PC-3 (cell line): Measurements from ENCODE around the gene MORN1. TPM values are rescaled to one million over a fixed set of nuclear protein-coding genes. Genes with fewer than 3 reads are reported as not detected.

Experiments
- ATAC-seq: fragments of 200-7000 bp; cut with Tn5 transposase; 2 replicates; pipeline ENCODE4 v1.9.1; 2020; ENCODE audit warnings: mild to moderate bottlenecking, moderate library complexity
- BruUV-seq: library from RNA; stranded (reverse); fragments of 400-500 nt; replicated peaks from 2 replicates; lab custom pipeline; 2021; lab: Mats Ljungman, UMichigan
- CTCF ChIA-PET: fragments of 300-600 bp; sonication (Branson Sonifier 250); formaldehyde crosslinking; loops from one replicate; lab custom pipeline; 2022; ENCODE audit warnings: antibody characterized with exemption; lab: Charles Lee
- POLR2A ChIA-PET: fragments of 300-600 bp; sonication (Branson Sonifier 250); formaldehyde crosslinking; loops from one replicate; lab custom pipeline; 2022; ENCODE audit warnings: antibody characterized with exemption; ENCODE audit not compliant: unreplicated experiment; lab: Charles Lee
- DNase-seq: peaks from one replicate; pipeline ENCODE4 v3.0.0-alpha.2; 2015
- H2AFZ ChIP-seq: fragments of 300-600 bp; sonication (generic); 2 replicates; pipeline ENCODE4 v1.6.0; 2016; ENCODE audit warnings: antibody characterized with exemption, low read length
- H3F3A ChIP-seq: fragments of 300-600 bp; sonication (generic); one replicate; pipeline ENCODE4 v1.6.0; 2017; ENCODE audit warnings: antibody characterized with exemption, low read length, control low read depth, mild to moderate bottlenecking; ENCODE audit not compliant: unreplicated experiment
- H3K27ac ChIP-seq: fragments of 300-600 bp; sonication (generic); 2 replicates; pipeline ENCODE4 v1.5.1; 2016; ENCODE audit warnings: mild to moderate bottlenecking, low read length
- H3K27me3 ChIP-seq: fragments of 300-600 bp; sonication (generic); 2 replicates; pipeline ENCODE4 v1.6.1; 2016; ENCODE audit warnings: low read length, mixed read lengths
- H3K36me3 ChIP-seq: fragments of 300-600 bp; sonication (generic); 2 replicates; pipeline ENCODE4 v1.6.1; 2016; ENCODE audit warnings: low read depth, mixed run types, low read length, mixed read lengths
- H3K4me1 ChIP-seq: fragments of 300-600 bp; sonication (generic); 2 replicates; pipeline ENCODE4 v1.5.1; 2016; ENCODE audit warnings: low read length; ENCODE audit not compliant: insufficient read depth
- H3K4me2 ChIP-seq: fragments of 300-600 bp; sonication (generic); 2 replicates; pipeline ENCODE4 v1.6.0; 2016; ENCODE audit warnings: low read length
- H3K4me3 ChIP-seq: fragments of 300-600 bp; sonication (generic); 2 replicates; pipeline ENCODE4 v1.5.1; 2016; ENCODE audit warnings: mild to moderate bottlenecking, low read length, mixed read lengths
- H3K79me2 ChIP-seq: fragments of 300-600 bp; sonication (generic); 2 replicates; pipeline ENCODE4 v1.6.1; 2017; ENCODE audit warnings: low read length, mixed read lengths
- H3K9ac ChIP-seq: fragments of 300-600 bp; sonication (generic); 2 replicates; pipeline ENCODE4 v1.6.0; 2016; ENCODE audit warnings: mild to moderate bottlenecking, low read length
- H3K9me2 ChIP-seq: fragments of 300-600 bp; sonication (generic); replicated peaks from 2 replicates; pipeline ENCODE4 v1.6.1; 2016; ENCODE audit warnings: mixed run types, low read length, mixed read lengths
- H3K9me3 ChIP-seq: fragments of 300-600 bp; sonication (generic); 2 replicates; pipeline ENCODE4 v1.6.1; 2016; ENCODE audit warnings: low read length, mixed read lengths
- H4K20me1 ChIP-seq: fragments of 300-600 bp; sonication (generic); 2 replicates; pipeline ENCODE4 v1.6.1; 2016; ENCODE audit warnings: low read length, mixed read lengths
- CTCF ChIP-seq: fragments of 300-600 bp; sonication (generic); conservative IDR thresholded peaks from 2 replicates; pipeline ENCODE4 v1.5.1; 2017; ENCODE audit warnings: antibody characterized with exemption, low read depth, mild to moderate bottlenecking, low read length
- EZH2 ChIP-seq: fragments of 300-600 bp; sonication (generic); IDR thresholded peaks from one replicate; pipeline ENCODE4 v1.6.1; 2017; ENCODE audit warnings: antibody characterized with exemption, mild to moderate bottlenecking, low read length; ENCODE audit not compliant: unreplicated experiment
- EZH2phosphoT487 ChIP-seq: fragments of 300-600 bp; sonication (generic); IDR thresholded peaks from 2 replicates; pipeline ENCODE4 v1.6.1; 2018; ENCODE audit warnings: mild to moderate bottlenecking, antibody characterized with exemption, low read length, borderline replicate concordance
- intact Hi-C: fragments of 100-400 bp; cut with micrococcal nuclease; formaldehyde crosslinking; loops from 2 replicates; pipeline ENCODE4 v1.9.0; 2023
- total RNA-seq: library from RNA; depleted of rRNA; stranded (reverse); fragments of >200 nt; gene quantifications from 2 replicates; pipeline ENCODE4 v1.2.3, GENCODE V29; 2014

The MORN1 gene
- total RNA-seq, 1 experiment from 2014 or later, result 11.2 TPM

- H3K79me2 ChIP-seq, result no peaks in the 10 kb centered on the region
- H3K9ac ChIP-seq, result no peak overlapping the region
- no peaks in the 10 kb centered on the region for H3K27me3 ChIP-seq
- no peak for TF ChIP-seq CTCF
- TF ChIP-seq EZH2, result no peak
- TF ChIP-seq EZH2phosphoT487, result no peak
- H4K20me1 ChIP-seq, result no peaks in the 10 kb centered on the region
- H3K27ac ChIP-seq, result no peak overlapping the region
- ChIA-PET POLR2A (no interaction called here), CTCF (no interaction called here)
- no peaks in the 10 kb centered on the region for H3F3A ChIP-seq
- H3K4me1 ChIP-seq, result no peaks in the 10 kb centered on the region
- intact Hi-C loops, result no loop called here
- H2AFZ ChIP-seq, result no peak overlapping the region
- DNase-seq (no peak), ATAC-seq (0 out of 2 replicates have a peak, but pooled peaks have one; percentile 9)
- no peaks in the 10 kb centered on the region for H3K36me3 ChIP-seq
- H3K9me2 ChIP-seq, result no peaks in the 10 kb centered on the region
- BruUV-seq, result no TSS peak
- no peaks in the 10 kb centered on the region for H3K9me3 ChIP-seq
- H3K4me3 ChIP-seq, result no peak overlapping the region
- H3K4me2 ChIP-seq, result no peak overlapping the region
These were observed 38.9 kb downstream of the MORN1 start for GRCh38 chr1:2352341-2352896.

GRCh38 chr1:2351723-2352122 lies 39.6 kb downstream of the MORN1 start:
- ATAC-seq (no peak), DNase-seq (no peak)
- ChIA-PET POLR2A (no interaction called here), CTCF (interaction anchor here (0.6 kb wide), 1 partner anchor 153 kb away, joined by 4 read pairs; no protein-coding TSS in a partner anchor)
- Histone ChIP-seq H3F3A (no peaks in the 10 kb centered on the region), H3K79me2 (no peaks in the 10 kb centered on the region), H3K4me2 (no peak overlapping the region), H3K4me3 (no peak overlapping the region), H3K4me1 (no peaks in the 10 kb centered on the region), H3K9ac (no peak overlapping the region), H3K36me3 (no peaks in the 10 kb centered on the region), H4K20me1 (no peaks in the 10 kb centered on the region), H3K9me3 (no peaks in the 10 kb centered on the region), H2AFZ (no peak overlapping the region), H3K27me3 (no peaks in the 10 kb centered on the region), H3K9me2 (no peaks in the 10 kb centered on the region), H3K27ac (no peak overlapping the region)
- no TSS peak for BruUV-seq
- intact Hi-C loops, result no loop called here
- no peak for TF ChIP-seq CTCF
- TF ChIP-seq EZH2phosphoT487, result no peak
- no peak for TF ChIP-seq EZH2

- ATAC-seq (no peak), DNase-seq (no peak)
- Histone ChIP-seq H3K9ac (no peak overlapping the region), H2AFZ (no peak overlapping the region), H3K79me2 (no peaks in the 10 kb centered on the region), H4K20me1 (no peaks in the 10 kb centered on the region), H3F3A (no peaks in the 10 kb centered on the region), H3K9me3 (no peaks in the 10 kb centered on the region), H3K4me3 (no peak overlapping the region), H3K9me2 (no peaks in the 10 kb centered on the region), H3K27me3 (no peaks in the 10 kb centered on the region), H3K4me1 (no peaks in the 10 kb centered on the region), H3K36me3 (no peaks in the 10 kb centered on the region), H3K27ac (no peak overlapping the region), H3K4me2 (no peak overlapping the region)
- no TSS peak for BruUV-seq
- intact Hi-C loops, result no loop called here
- ChIA-PET POLR2A (no interaction called here), CTCF (no interaction called here)
- TF ChIP-seq CTCF (no peak), EZH2 (no peak)
These were observed 40.3 kb downstream of the MORN1 start for GRCh38 chr1:2350911-2351655.
